ENCODE measurements around the gene CPED1.

Gene CPED1

GRCh38 chr7:120955577-120956149, 32.8 kb upstream of the CPED1 start:
- TF ChIP-seq, protein P1, sequence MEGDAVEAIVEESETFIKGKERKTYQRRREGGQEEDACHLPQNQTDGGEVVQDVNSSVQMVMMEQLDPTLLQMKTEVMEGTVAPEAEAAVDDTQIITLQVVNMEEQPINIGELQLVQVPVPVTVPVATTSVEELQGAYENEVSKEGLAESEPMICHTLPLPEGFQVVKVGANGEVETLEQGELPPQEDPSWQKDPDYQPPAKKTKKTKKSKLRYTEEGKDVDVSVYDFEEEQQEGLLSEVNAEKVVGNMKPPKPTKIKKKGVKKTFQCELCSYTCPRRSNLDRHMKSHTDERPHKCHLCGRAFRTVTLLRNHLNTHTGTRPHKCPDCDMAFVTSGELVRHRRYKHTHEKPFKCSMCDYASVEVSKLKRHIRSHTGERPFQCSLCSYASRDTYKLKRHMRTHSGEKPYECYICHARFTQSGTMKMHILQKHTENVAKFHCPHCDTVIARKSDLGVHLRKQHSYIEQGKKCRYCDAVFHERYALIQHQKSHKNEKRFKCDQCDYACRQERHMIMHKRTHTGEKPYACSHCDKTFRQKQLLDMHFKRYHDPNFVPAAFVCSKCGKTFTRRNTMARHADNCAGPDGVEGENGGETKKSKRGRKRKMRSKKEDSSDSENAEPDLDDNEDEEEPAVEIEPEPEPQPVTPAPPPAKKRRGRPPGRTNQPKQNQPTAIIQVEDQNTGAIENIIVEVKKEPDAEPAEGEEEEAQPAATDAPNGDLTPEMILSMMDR (conservative IDR thresholded peaks at IDR 0.05; ENCODE audit: low read depth, low read length): no peak
- H3K4me3 ChIP-seq (ENCODE audit: low read depth, low read length): no peak overlapping the region
- DNase-seq (ENCODE audit: low read depth): no peak

- no peak for DNase-seq (ENCODE audit: low read depth)
- H3K4me3 ChIP-seq (ENCODE audit: low read depth, low read length): no peak overlapping the region
- TF ChIP-seq, protein P1 (conservative IDR thresholded peaks at IDR 0.05; ENCODE audit: low read depth, low read length): no peak
Measured at GRCh38 chr7:120959929-120960484, 28.5 kb upstream of the CPED1 start.

- no peak for DNase-seq (ENCODE audit: low read depth)
- TF ChIP-seq, protein P1 (conservative IDR thresholded peaks at IDR 0.05; ENCODE audit: low read depth, low read length): no peak
- H3K4me3 ChIP-seq (ENCODE audit: low read depth, low read length): no peak overlapping the region
Measured at GRCh38 chr7:120960714-120961113, 27.8 kb upstream of the CPED1 start.

DNA sequence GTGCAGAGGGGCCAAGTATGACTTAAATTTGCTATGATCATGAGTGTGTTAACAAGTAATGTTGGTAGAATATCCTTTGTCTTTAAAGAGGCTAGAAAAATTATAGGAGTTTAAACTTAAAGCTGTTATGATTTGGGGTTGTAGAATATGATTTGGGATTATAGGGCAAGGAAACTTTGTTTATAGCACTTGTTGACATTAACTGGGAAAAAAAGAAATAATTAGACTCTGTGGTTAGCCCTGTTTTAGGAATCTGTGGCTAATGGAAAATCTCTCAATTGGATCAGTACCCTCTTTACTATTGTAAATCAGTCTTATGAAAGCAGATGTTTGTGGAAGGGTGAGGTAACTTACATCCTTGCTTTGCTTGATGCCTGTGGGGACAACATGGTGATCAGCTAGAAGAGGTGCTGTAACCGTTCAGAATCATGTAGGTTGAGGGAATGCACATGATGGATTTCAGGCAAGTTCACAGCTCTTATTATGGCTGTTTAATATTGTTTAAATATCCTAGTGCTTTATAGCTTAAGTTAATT, 26.8 kb upstream of the CPED1 start:
- no peak overlapping the region for H3K4me3 ChIP-seq (ENCODE audit: low read depth, low read length)
- no peak for DNase-seq (ENCODE audit: low read depth)
- TF ChIP-seq, protein P1 (conservative IDR thresholded peaks at IDR 0.05; ENCODE audit: low read depth, low read length): no peak

DNA sequence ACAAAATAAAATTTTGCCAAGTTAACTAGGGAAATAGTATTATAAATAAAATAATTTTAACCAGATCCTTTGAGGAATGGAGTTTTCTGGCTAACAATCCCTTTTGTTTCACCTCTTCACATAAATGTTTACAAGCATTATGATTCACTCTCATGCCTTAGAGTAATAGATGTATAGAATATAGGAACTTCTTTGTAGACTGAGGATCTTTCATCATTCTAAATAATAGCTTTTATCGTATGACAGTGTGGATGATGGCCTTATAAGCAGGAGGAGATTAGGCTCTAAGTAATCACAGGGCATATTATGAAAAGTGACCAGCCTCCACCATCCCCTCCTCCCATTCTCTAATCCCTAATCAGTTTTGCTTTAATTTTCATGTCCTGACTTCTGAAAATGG, 24.4 kb upstream of the CPED1 start:
- H3K4me3 ChIP-seq (ENCODE audit: low read depth, low read length): no peak overlapping the region
- TF ChIP-seq, protein P1 (conservative IDR thresholded peaks at IDR 0.05; ENCODE audit: low read depth, low read length): no peak
- DNase-seq (ENCODE audit: low read depth): no peak

DNA sequence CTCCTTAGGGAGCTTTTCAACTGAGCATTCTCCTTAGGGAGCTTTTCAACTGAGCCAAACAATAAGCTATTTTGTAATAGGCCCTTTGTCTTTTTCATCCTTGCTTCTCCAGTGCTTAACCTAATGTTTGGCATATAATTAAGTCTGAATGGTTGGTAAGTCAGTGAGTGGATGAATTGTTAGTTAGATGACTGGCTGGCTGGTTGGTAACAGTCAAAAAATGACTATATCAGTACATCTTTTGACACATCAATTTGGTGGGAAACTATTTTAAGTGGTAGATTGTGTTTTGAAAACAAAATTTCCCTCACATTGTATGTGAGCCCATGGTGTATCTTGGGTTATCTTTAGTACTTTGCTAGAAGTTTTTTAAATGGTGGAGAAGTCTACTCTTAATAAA, 21.6 kb upstream of the CPED1 start:
- TF ChIP-seq, protein P1 (conservative IDR thresholded peaks at IDR 0.05; ENCODE audit: low read depth, low read length): no peak
- DNase-seq (ENCODE audit: low read depth): no peak
- no peak overlapping the region for H3K4me3 ChIP-seq (ENCODE audit: low read depth, low read length)

DNA sequence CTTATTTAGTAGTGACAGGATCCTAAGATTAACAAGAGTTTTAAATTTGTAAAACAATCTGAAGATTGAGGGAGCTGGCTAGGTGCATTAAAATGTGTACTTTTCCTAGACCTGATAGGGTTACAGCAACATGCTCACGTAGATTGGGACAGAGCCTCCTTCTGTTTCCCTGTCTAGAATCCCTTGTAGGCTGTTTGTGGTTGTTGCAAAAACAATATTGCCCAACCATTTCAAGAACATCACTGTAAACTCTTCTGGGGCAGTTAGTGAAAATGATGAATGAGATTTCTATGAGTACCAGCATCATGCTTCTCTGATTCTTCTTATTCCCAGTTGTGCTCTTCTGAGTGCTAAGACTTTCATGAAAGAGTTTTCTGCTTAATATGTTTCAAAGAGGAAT, 14.7 kb upstream of the CPED1 start:
- TF ChIP-seq, protein P1 (conservative IDR thresholded peaks at IDR 0.05; ENCODE audit: low read depth, low read length): no peak
- no peak overlapping the region for H3K4me3 ChIP-seq (ENCODE audit: low read depth, low read length)

More for the DNA sequence above, 14.7 kb upstream of the CPED1 start:
- DNase-seq (ENCODE audit: low read depth): peak; percentile 39
